Measurements from ENCODE around the gene SNPH.

SNPH gene

GRCh38 chr20:1307571-1307971 lies 41.5 kb downstream of the SNPH start:
- no peak for DNase-seq

GRCh38 chr20:1308067-1308701 lies 42.1 kb downstream of the SNPH start:
- DNase-seq, result no peak

DNA sequence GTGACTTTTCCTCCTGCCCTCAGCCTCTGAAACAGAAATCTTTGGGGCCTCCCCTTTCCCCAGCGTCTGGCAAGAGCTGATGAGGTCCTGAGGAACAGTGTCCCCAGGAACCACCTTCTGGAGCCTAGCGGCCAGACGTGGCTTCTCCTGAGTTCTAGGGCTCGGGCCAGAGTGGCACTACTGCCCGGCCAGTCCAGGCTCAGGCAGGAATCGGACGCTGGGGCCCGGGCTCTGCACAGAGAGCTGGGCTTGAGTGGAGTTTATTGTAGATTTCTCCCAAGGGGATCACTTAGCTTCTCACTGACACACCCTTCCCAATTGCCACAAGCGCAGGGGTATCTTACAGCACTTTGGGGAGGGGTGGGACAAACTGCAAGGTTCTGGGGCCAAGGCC lies 42.6 kb downstream of the SNPH start:
- DNase-seq, result no peak

DNA sequence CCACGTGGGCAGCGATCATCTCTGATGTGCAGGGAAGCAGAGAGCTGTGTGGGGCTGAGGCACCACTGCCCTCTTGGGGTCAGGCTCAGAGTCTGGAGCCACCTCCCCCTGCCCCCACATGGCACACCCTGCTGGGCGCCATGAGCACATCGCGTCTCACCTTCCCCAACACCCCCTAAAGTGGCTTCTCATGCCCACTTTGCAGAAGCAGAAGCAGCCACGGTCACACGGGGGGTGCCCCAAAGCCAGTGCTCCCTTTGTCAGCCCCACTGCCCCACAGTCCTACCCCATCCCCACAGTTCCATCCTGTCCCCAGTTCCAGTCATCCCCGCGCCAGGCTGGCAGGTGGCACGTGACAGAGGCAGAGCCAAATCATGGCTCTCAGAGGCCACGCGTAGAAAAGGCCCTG lies 43.3 kb downstream of the SNPH start:
- DNase-seq, result no peak

GRCh38 chr20:1310071-1310470 lies 44.0 kb downstream of the SNPH start:
- no peak for DNase-seq

DNA sequence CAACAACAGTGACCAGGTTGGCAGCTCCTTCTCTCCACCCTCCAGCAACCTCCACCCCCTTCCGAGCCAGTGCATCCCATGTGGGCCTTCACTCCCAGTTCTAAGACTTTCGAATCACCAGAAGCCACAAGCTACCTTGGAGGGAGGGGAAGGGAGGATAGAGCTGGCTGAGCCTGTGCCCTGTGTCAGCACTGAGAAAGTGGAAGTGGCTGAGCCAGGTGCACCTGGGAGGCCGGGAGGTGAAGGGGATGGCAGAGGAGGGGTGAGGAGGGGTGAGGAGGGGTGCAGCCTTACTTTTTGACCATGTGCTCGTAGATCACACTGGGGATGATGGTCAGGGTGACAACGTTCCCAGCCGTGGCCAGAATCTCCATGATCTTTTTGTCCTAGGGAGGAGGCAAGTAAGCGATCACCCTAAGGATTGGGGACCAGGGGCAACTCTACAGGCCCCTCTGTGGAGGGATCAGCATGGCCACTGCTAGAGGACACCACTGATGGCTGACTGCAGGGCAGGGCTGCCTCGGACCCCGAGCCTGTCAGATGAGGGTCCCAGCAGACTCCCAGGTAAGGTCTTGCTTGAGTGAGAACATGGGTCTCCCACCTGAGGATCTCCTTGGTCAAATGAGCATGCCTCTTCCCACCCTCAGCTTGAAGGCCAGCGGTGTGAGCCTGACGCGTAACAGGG lies 44.6 kb downstream of the SNPH start:
- DNase-seq, result no peak

DNA sequence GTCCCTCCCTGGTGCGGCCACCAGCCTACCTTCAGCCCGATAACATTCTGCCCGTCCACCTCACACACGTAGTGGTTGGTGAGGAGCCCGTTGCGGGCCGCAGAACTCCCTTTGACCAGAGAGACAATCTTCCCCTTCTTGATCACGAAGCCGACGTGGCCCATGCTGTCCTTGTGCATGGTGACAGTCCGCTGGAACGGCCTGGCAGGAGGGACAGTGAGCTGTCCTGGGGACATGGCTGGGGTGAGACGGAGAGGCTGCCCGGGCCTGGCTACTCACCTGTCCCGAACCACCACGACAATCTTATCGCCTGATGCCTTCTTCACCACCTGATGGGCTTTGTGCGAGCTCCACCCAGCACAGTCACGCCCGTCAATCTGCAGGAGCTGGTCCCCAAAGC lies 46.2 kb downstream of the SNPH start:
- no peak for DNase-seq

- DNase-seq, result no peak
Measured at GRCh38 chr20:1312904-1313235, 46.8 kb downstream of the SNPH start.

DNA sequence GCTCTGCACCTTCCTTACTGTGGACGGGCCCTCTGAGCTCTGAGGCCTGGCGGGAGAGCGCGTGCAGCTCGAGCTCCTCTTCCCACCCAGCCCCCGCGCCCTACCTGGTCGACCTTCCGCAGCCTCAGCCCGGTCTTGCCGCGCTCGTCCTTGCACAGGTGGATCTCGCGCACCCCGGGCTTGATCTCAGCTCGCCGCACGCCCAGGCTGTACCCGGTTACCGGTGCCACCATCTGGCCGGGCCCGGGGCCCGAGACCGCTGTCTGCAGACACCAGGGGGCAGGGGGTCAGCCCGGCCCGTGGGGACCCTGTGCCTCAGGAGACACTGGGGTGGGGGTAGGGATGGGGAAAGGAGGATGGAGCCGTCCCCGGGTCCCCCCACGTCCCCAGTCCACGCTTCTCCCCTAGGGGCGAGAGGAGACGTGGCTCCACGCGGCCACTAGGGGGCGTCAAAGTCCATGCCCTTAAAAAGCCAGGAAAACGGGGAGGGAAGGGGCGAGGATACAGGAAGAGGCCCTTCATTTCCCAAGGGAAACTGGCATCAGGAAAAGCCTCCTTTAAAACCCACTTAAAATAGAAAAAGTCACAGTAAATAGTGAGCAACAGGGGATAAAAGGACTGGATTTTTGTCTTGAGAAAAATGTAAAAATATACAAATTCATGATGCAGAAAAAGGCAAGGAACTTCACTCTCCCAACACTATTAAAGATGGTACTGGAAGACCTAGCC lies 47.3 kb downstream of the SNPH start:
- DNase-seq, result peak; percentile 51

GRCh38 chr20:1315804-1316203 lies 49.7 kb downstream of the SNPH start:
- no peak for DNase-seq

DNA sequence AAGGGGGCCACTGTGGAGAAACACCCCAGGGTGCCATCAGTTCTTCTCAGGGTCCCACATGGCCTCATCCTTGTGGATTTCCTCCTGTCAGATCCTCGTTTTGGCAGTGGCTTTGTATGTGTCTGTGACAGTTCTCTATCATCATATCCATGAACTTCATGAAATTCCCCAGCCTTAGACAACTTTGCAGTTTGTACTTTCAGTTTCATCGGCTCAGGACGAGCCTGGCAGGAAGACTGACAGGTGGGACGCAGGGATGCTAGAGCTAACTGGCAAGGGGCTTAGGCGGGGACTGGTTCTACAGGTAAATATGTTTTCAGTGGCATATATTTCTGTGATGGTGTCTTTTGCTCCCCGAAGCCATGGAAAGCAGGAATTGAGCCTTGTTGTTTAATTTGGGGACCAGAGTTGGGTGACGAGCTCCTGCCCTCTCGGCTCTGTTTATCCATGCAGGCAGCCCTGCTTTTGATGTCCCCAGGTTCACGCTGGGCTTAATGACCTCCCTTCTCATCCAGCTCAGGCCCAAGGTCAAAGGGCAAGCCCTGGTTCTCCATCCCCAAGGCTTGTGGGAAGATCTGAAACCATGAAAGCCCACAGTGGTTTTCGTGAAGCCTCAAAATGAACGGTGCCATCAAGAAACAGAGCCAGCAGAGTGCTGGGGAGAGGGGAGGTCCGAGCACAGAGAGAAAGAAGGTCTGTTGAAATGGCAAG lies 51.6 kb downstream of the SNPH start:
- DNase-seq, result no peak

GRCh38 chr20:1319051-1319450 lies 53.0 kb downstream of the SNPH start:
- no peak for DNase-seq

DNA sequence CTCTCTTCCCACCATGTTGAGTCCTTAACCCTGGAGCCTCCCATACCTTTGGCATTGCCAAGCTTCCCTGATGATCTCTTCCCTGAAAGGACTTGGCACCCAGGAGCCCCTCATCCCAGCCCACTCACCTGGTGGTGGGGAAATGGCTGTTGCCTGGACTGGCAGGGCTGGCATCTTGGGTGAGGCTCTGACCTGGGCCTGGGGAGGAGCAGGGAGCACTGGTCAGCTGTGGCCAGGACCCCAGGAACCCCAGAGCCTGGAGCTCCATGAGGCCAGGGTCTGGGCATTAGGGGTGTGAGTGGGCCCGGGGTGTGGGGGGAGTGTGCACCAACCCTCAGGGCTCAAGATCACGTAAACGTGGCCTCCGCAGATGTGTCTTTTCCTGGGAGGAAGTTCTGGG lies 53.4 kb downstream of the SNPH start:
- DNase-seq, result no peak

DNA sequence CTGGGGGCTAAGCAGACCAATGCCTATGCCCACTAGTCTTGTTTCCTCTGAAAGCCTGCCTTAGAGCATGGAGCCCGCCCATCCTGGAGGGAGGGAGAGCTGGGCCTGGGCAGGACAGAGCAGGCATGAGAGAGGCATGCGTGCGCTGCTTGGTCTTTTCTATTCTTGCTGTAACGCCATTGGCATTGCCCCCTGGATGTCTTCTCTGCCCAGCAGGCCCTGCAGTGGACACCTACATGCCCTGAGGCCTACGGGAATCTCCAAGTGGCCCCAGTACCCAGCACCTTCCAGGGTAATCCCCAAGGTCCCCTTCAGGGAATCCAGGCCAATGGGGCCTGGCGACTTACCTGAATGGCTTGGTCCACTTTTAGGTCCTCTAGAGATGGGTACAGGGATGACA lies 53.9 kb downstream of the SNPH start:
- no peak for DNase-seq

GRCh38 chr20:1320902-1321653 lies 55.0 kb downstream of the SNPH start:
- DNase-seq, result no peak

- DNase-seq, result no peak
Measured at GRCh38 chr20:1321654-1321939, 55.5 kb downstream of the SNPH start.

- DNase-seq, result no peak
Measured at GRCh38 chr20:1322511-1323245, 56.6 kb downstream of the SNPH start.

DNA sequence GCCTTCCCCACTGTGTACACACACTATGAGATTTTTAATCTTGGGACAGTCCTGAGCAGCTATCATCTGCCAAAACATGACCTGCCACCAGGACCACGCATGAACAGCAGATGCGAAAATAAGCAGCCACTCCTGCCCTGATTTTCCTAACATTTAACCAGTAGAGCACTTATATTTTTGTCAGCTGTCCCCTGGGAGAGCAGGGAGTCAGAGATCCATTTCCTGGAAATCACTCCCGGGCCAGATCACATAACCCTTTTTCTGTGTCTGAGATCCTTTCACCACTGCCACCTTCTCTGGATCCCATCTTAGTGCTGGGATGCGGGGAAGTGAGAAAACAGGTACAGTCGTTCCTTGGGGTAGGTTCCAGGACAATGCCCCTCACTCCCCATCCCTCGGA lies 57.2 kb downstream of the SNPH start:
- DNase-seq, result no peak

DNA sequence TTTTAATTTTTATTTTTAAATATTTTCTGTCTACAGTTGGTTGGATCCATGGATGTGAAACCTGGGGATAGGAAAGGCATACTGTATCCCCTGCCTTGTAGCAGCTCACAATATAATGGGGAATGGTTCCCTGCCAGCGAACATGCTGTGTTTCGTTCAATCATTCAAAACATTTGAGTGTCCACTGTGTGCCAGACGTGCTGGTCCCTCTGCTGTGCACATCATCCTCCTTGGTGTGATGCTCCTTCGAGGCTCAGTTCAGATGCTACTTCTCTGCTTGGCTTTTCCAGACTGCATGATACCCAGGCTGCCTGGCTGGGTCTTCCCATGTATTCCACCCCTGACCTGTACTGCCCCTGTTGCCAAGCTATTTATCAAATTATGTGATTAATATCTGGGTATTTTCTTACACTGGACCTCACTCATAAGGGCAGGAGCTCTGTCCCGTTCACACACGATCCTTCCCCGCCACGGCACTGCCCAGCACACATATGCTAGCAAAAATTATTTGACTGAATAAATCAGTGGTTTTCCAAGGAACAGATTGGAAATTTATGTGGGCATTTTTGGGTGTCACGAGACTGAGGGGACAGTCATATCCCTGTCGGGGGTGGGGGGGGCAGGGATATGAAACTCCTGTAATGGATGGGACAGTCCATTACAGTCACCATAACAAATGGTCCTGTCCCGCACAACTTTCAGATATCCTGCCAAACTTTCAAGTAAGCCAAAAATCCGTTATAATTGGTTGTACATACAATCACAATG lies 57.9 kb downstream of the SNPH start:
- DNase-seq, result no peak

DNA sequence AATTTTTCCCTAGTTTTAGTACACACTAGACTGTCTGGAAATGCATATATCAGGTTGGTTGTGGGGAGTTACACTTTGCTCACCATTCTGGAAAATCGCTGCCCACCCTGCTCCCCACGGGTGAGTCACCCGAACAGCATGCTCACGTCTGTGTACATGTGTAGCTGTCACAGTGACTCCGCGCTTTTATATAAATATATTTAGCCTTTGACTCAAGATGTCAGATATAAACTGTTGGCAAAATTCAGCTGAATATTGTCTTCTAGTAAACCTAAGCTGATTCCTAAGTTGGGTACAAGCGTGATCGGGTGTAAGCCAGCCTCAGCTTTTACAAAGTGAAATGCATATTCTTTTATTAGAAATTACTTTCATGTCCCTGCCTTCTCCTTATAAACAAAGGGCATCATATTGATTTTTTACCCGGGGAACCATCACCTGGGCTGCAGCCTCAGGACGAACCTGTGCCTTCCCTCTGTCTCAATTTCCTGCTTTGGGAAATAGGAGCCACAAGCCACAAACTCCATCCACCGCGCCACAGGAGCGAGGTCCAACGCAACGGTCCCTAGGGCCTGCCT lies 58.6 kb downstream of the SNPH start:
- no peak for DNase-seq
